ENCODE measurements around the gene ACOXL.

DNA sequence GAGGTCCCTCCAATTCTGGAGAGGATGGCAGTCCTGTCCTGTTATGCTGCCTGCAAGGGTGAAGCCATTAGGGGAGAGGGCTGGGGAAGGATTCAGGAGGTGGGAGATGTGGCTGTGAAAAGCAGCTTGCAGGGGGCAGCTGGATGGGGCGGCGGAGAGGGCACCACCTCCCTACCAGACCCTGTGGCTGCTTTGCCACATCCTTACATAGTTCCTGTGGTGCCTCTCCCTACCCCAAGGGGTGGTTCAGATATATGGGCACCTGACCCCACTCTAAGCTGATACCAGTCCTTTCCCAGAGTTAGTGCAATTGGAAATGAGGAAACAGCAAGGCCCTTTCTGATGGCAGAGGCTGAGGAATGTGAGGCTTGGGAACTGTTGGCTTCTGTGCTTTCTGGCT, 6.1 kb upstream of the ACOXL start:
- TF ChIP-seq POLR2A (IDR thresholded peaks at IDR 0.05; ENCODE audit: low read length) (no peak), GATA1 (IDR thresholded peaks at IDR 0.05; ENCODE audit: low read depth, low read length) (no peak)

Data from erythroblast (primary cell).